Stomach (tissue), 4 donors: ENCODE results near the gene GTPBP10.

Experiments
- EP300 ChIP-seq: sonication (generic); formaldehyde crosslinking; IDR thresholded peaks from one replicate; pipeline ENCODE4 v1.6.1; 2017; ENCODE audit warnings: antibody characterized with exemption
- POLR2A ChIP-seq, 4 donors: fragments of 450-650 bp; IDR thresholded peaks; one replicate each; pipeline ENCODE4 v1.6.1; 2016; ENCODE audit warnings: antibody characterized with exemption in 4 of 4, control low read depth in 2 of 4, mild to moderate bottlenecking in 1 of 4, moderate library complexity in 1 of 4
- TF ChIP-seq, protein P1 (sequence below), 7 experiments: fragments of 450-650 bp in 4 of 7; fragments of 200-600 bp in 3 of 7; sonication (generic) in 3 of 7; IDR thresholded peaks; one replicate each; pipeline ENCODE4 v1.5.1; 2016 to 2019; ENCODE audit warnings: antibody characterized with exemption in 7 of 7, control low read depth in 2 of 7, mild to moderate bottlenecking in 1 of 7

DNA sequence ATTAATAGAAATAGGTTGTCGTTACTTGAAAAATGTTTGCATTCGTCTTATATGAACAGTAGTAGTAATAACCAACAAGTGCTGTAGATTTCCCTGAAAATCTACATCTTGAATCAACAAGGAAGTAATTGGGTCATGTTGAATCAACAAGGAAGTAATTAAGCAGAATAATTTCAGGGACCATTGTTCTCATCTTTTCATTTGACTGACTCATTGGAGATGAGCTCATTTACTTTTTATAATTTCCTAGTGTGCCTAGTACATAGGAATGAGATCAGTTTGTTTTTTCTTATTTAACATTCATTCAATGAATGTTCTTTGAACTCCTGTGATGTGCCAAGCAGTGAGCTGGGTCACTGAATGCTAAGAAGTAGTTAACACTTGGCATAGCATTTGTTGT, 65.0 kb downstream of the GTPBP10 start:
- TF ChIP-seq, protein P1, sequence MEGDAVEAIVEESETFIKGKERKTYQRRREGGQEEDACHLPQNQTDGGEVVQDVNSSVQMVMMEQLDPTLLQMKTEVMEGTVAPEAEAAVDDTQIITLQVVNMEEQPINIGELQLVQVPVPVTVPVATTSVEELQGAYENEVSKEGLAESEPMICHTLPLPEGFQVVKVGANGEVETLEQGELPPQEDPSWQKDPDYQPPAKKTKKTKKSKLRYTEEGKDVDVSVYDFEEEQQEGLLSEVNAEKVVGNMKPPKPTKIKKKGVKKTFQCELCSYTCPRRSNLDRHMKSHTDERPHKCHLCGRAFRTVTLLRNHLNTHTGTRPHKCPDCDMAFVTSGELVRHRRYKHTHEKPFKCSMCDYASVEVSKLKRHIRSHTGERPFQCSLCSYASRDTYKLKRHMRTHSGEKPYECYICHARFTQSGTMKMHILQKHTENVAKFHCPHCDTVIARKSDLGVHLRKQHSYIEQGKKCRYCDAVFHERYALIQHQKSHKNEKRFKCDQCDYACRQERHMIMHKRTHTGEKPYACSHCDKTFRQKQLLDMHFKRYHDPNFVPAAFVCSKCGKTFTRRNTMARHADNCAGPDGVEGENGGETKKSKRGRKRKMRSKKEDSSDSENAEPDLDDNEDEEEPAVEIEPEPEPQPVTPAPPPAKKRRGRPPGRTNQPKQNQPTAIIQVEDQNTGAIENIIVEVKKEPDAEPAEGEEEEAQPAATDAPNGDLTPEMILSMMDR (IDR thresholded peaks at IDR 0.05), result no peak
- TF ChIP-seq EP300 (no peak), POLR2A (IDR thresholded peaks at IDR 0.05) (no peak)
